GM12872 (cell line): ENCODE results near the gene CDC42.

Experiments used
- TF ChIP-seq, protein P1 (sequence below): IDR thresholded peaks from 3 replicates; pipeline ENCODE4 v1.5.1; 2011; ENCODE audit warnings: low read depth, mild to moderate bottlenecking, low read length, moderate library complexity; ENCODE audit not compliant: insufficient read depth

Gene CDC42

DNA sequence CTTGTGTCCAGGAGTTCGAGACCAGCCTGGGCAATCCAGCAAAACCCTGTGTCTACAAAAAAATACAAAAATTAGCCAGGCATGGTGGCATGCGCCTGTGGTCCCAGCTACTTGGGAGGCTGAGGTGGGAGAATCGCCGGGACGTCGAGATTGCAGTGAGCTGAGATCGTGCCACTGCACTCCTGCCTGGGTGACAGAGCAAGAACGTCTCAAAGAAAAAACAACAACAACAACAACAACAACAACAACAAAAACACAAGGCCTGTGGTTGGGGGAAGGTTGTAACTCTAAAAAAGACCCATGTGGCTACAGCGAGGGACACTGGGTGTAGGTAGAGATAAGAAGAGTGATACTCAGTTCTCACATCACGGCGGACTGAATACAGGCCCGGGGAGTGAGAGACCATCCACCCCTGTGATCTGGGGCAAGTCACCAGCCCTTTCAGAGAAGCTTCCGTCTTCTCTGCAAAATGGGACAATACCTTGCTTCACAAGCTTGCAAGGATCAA is 848 bp upstream of the CDC42 start:
- TF ChIP-seq, protein P1, sequence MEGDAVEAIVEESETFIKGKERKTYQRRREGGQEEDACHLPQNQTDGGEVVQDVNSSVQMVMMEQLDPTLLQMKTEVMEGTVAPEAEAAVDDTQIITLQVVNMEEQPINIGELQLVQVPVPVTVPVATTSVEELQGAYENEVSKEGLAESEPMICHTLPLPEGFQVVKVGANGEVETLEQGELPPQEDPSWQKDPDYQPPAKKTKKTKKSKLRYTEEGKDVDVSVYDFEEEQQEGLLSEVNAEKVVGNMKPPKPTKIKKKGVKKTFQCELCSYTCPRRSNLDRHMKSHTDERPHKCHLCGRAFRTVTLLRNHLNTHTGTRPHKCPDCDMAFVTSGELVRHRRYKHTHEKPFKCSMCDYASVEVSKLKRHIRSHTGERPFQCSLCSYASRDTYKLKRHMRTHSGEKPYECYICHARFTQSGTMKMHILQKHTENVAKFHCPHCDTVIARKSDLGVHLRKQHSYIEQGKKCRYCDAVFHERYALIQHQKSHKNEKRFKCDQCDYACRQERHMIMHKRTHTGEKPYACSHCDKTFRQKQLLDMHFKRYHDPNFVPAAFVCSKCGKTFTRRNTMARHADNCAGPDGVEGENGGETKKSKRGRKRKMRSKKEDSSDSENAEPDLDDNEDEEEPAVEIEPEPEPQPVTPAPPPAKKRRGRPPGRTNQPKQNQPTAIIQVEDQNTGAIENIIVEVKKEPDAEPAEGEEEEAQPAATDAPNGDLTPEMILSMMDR, result no peak

DNA sequence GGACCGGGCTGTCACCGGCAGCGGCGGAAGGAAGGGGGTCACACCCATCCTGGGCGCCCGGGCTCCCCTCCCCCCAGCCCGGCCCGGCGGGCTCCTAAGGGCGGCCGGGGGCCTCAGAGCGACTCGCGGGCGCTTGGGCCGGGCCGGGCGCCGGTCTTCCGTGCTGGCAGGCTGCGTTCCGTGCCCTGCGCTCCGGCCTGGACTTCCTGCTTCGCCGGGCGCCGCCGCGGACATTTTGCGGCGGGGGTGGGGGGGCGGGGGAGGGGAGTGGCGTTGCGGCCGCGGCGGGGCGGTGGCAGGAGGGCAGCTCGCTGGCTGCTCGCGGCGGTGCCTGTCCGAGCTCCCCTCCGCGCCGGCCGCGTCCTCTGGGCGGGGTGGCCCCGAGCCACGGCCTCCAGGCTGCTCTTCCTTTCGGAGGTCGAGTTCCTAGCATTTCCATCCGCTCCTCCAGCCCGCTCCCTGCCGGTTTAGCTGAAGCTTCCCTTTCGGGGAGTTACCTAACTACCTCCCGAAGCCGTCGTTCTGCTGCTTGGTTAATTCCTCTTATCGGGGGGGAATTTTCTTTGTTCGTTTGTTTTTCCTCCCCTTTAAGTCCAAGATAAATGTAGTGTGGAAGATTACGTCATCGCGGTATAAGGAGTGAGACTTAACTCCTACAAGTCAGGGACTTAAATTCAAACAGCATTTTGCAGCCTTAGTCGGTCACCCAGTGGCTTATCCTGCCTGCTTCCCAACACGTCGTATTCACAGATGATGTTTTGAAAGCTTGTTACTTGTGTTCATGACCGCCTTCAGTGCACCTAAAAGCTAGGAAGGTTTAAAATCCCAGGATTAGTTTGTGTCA is 730 bp downstream of the CDC42 start:
- TF ChIP-seq, protein P1, result no peak

DNA sequence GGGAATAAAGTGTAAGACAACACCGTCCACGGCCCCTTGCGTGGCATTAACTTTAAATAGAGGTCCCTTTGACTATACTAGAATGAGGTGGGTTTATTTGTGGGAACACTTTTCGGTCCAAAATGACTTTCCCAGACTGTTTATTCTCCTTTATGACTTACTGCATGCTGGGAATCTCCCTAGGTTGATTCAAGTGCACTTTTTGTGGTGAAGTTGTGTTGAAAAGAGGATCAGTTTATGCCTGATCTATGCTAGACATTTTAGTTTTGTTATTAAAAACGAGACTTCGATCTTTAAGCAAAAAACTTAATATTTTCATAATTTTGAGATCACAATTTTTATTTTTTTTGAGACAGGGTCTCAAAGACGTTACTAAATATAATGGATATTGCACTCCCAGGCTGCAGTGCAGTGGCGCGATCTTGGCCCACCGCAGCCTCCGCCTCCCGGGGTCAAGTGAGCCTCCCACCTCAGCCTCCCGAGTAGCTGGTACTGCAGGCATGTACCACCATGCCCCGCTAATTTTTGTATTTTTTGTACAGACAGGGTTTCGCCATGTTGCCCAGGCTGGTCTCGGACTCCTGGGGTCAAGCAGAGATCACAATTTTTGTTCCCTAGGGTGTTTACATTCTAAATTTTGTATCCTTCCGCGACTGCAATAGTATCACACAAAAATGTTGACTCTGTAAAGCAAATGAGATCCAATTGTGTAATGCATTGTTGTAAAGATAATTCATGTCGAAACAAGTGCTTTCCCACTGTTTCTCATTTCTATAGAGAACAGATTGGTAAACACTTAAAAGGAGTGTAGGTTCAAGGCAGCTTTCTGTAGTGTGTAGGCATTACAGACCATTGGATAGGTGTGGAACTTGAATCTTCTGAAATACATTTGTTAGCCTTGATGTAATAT is 1.6 kb downstream of the CDC42 start:
- TF ChIP-seq, protein P1, result no peak

DNA sequence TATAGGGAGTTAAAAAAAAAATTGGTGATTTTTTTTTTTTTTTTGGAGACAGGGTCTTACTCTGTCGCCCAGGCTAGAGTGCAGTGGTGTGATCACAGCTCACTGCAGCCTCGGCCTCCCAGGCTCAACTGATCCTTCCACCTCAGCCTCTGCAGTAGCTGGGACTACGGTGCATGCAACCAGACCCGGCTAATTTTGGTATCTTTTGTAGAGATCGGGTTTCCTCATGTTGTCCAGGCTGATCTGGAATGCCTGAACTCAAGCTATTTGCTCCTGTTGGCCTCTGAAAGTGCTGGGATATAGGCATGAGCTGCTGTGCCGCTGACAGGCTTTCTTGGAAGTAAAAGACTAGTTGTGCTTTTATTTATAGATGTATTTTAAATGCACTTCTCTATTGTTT is 3.0 kb downstream of the CDC42 start:
- TF ChIP-seq, protein P1, result no peak

DNA sequence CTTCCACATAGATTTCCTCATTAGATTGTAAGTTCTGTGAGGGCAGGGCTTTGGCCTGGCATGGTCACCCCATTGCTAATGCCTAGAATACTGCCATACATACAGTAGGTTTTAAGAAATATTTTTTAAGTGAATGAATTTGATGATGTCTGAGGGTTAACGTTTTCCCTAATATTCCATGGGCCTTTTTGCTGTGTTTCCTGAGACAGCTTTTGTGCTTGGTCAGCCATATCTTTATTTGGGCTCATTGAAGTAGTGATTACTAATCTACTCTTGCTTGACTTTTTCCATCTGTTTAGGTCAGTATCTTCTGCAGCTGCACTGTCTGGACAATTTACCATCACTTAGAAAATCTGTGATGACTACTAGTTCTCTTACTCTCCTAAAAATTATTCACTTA is 3.5 kb downstream of the CDC42 start:
- TF ChIP-seq, protein P1, result no peak

DNA sequence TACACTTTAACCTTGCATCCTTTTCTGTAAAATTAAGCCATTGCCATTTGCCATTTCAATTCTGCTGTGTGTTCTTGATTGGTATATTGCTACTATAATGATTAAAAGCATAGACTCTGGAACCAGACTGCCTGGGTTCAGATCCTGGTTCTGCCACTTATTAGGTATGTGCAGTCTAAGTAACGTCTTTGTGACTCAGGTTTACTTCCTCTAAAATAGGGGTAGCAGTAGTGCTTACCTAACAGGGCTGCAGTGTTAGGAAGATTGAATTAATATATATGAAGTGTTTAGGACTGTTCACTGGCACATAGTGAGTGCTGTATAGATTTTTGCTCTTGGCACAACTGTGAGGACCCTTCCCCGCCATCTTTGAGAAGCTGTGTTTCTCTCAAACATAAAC is 4.4 kb downstream of the CDC42 start:
- TF ChIP-seq, protein P1, result no peak

DNA sequence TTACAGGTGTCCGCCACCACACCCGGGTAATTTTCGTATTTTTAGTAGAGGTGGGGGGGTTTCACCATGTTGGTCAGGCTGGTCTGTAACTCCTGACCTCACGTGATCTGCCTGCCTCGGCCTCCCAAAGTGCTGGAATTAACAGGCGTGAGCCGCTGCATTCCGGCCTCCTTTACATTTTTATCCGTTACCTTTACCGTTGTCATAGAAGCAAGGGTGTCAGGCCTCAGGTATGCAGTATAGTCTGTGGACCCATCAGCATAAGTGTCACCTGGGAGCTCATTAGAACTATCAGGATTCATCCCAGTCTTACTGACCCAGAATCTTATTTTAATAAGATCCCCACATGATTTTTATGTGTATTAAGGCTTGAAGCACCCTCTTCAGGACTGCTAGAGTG is 5.4 kb downstream of the CDC42 start:
- TF ChIP-seq, protein P1, result no peak
